Endothelial cell of hepatic sinusoid (primary cell): ENCODE data around the gene DNHD1.

Experiments used
- in situ Hi-C: cut with HindIII; loops from 2 replicates; pipeline ENCODE4 v1.10.0; 2017; ENCODE audit warnings: low sequenced_read_pairs

Gene DNHD1

DNA sequence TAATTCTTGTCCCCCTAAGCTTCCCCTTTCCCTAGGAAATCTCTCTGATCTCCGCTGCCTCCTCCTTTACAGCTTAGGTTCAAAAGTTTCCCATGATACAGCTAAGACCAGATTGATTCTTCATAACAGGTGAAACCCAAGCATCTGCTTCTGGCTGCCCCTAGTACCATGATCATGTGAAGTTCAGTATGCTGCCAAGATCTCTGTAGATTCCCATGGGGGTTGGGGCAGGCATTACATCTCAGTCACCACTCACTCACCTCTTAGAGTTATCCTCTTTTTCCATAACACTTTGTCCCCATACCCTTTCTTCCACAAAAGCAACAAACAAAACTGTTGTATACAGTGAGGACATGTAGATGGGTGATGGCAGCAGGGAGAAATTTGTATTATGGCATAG is 62.3 kb downstream of the DNHD1 start:
- in situ Hi-C loops, result no loop called here

DNA sequence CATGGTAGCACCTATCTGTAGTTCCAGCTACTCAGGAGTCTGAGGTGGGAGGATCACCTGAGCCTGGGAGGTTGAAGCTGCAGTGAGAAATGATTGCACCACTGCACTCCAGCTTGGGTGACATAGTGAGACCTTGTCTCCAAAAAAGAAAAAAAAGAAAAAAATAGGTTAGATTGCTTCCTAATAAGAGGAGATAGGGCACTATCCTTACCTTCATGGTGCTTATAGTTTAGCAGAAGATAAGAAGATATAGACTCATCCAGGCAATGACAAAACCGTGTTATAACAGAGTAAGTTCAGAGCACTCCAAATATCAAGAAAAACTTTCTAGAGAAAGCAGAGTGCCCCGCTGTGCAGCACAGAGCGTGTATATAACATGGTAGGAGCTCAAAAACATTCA is 64.2 kb downstream of the DNHD1 start:
- in situ Hi-C loops, result no loop called here

DNA sequence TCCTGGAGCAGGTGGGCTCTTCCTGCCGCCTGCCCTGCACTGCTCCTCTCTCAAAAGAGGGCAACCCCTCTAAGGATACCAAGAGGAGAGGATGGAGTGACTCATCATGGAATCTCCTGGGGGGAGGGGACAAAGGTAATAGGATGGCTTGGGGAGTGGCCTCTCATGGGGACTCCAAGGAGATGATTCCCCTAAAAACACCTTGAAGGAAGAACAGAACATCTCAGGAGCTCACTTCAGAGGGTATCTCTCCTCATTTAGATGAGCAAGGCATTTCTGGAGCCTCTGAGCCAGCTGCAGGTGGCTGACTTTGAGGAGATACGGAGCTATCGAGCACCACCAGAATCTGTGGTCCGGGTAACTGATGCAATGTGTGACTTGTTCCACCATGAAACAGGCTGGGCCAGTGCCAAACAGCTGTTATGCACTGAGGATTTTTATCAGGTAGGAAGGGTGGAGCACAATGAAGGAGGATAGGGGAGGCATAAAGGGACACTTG is 66.1 kb downstream of the DNHD1 start:
- in situ Hi-C loops, result no loop called here

- in situ Hi-C loops, result no loop called here
These were observed 66.6 kb downstream of the DNHD1 start for GRCh38 chr11:6563667-6564066.

- in situ Hi-C loops, result no loop called here
These were observed 68.2 kb downstream of the DNHD1 start for GRCh38 chr11:6565325-6565724.

DNA sequence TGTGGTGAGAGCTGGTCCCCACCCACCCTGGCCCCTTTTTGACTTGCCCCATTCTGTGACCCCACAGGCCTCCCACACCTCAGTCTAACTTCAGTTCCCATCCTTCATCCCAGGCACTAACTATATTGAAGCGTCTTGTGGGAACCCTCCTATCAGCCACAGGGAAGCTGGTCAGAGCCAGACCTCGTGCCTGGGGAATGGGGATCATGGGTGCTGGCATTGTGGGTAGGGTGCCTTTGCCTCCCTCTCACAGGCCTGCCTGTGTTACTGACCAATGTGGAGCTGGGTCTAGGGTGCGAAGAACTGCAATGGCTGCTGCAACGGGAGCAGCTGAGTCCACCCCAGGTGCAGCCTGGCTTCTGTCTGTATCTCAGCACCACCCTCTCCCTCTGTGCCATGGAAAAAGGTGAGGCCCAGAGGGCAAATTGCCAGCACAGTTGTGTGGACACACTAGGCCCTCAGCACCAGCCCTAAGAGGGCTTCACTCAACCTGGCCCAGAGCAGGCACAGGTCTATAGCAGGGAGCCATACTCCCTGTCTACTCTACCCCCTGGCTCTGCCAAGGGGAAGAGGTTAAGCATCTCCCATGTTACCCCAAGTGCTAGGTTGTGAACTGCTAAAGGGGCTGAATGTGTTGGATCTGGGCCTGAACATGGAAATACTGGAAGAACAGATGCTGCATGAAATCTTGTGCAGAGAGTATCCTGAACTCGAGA is 69.1 kb downstream of the DNHD1 start:
- in situ Hi-C loops, result no loop called here

GRCh38 chr11:6566704-6567370 is 69.8 kb downstream of the DNHD1 start:
- in situ Hi-C loops, result no loop called here

DNA sequence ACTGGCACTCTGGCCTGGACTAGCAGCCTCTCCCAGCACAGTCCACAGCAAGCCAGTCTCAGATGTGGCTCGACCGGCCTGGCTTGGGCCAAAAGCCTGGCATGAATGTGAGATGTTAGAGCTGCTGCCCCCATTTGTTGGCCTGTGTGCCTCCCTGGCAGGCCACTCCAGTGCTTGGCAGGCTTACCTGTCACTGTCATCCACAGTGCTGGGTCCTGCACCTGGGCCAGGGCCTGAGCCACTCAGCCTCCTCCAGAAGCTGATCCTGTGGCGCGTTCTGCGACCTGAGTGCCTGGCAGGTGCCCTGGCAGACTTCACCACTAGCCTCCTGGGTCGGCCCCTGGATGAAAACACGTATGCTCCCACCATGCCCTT is 70.3 kb downstream of the DNHD1 start:
- in situ Hi-C loops, result no loop called here

- in situ Hi-C loops, result no loop called here
These were observed 71.3 kb downstream of the DNHD1 start for GRCh38 chr11:6568191-6568918.

DNA sequence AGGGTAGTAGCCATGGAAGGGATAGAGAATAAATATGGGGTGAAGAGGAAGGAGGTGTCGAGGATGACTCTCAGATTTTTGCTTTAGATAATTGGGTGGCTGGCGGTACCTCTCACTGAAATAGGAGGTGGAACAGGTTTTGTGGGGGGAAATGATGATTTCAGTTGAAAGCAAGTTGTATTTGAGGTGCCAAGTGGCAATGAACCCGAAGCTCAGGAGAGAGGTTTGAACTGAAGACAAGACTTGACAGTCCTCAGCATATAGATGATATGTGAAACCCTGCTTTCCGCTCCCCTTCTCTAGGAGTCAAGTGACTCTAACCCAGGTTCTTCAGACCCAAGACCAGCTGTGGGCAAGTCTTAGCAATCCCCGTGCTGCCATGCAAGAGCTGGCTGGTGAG is 72.6 kb downstream of the DNHD1 start:
- in situ Hi-C loops, result no loop called here

DNA sequence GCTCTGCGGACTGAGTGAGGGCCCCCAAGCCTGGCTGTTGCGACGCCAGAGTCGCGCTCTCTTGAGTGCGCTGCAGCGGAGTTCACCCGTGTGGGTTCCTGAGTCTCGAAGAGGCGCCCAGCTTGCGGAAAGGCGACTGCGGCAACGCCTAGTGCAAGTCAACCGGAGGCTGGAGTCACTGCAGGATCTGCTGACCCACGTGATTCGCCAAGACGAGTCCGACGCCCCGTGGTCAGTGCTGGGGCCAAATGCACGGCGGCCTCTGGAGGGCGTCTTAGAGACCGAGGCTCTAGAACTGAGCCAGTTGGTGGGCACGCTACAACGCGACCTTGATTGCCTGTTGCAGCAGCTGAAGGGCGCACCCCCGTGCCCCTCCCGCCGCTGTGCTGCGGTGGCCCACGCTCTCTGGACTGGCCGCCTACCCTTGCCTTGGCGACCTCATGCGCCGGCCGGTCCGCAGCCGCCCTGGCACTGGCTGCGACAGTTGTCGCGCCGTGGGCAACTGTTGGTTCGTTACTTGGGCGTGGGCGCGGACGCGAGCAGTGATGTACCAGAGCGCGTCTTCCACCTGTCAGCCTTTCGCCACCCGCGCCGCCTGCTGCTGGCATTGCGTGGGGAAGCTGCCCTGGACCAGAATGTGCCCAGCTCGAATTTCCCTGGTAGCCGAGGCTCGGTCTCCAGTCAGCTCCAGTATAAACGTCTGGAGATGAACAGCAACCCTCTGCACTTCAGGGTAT is 73.8 kb downstream of the DNHD1 start:
- in situ Hi-C loops, result no loop called here

GRCh38 chr11:6571434-6572008 is 74.4 kb downstream of the DNHD1 start:
- in situ Hi-C loops, result no loop called here

- in situ Hi-C loops, result no loop called here
These were observed 75.1 kb downstream of the DNHD1 start for GRCh38 chr11:6572215-6572614.

DNA sequence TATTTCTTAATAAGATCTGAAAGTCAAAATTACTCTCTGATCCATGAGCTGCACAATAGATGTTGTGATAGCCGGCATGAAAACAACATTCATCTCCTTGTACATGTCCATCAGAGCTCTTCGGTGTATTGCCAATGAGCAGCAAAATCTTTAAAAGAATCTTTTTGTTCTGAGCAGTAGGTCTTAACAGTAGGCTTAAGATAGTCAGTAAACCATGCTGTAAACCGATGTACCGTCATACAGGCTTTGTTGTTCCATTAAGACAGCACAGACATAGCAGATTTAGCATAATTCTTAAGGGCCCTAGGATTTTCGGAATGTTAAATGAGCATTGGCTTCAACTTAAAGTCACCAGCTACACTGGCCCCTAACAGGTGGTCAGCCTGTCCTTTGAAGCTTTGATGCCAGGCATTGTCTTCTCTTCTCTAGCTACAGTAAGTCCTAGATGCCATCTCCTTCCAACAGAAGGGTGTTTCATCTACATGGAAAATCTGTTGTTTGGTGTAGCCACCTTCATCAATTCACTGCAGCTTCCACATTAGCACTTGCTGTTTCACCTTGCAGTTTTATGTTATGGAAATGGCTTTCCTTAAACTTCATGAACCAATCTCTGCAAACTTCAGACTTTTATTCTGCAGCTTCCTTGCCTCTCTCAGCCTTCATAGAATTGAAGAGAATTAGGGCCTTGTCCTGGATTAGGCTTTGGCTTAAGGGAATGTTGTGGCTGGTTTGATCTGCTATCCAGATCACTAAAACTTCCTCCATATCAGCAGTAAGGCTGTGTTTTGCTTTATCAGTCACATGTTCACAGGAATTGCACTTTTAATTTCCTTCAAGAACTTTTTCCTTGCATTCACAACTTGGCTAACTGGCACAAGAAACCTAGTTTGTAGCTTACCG is 78.0 kb downstream of the DNHD1 start:
- in situ Hi-C loops, result no loop called here

GRCh38 chr11:6576471-6577373 is 79.6 kb downstream of the DNHD1 start:
- in situ Hi-C loops, result no loop called here

DNA sequence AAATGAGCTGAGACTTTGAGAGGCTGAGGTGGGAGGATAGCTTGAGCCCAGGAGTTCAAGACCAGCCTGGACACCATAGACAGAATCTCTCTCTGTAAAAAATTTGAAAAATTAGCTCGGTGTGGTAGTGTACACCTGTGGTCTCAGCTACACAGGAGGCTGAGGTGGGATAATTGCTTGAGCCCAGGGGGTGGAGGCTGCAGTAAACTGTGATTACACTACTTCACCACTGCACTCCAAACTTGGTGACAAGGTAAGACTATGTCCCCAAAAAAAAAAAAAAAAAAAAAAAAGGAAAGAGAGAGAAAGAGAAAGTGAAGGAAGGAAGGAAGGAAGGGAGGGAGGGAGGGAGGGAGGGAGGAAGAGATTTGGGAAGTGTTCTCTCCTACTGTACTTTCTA is 81.1 kb downstream of the DNHD1 start:
- in situ Hi-C loops, result no loop called here

GRCh38 chr11:6579681-6580080 is 82.6 kb downstream of the DNHD1 start:
- in situ Hi-C loops, result no loop called here

- in situ Hi-C loops, result no loop called here
These were observed 86.5 kb downstream of the DNHD1 start for GRCh38 chr11:6583584-6583983.

GRCh38 chr11:6584528-6584927 is 87.4 kb downstream of the DNHD1 start:
- in situ Hi-C loops, result no loop called here
